CD14-positive monocyte (primary cell): Measurements from ENCODE around the gene ARFGAP3. TPM values are rescaled to one million over a fixed set of nuclear protein-coding genes. Genes with fewer than 3 reads are reported as not detected.

Experiments
- DNase-seq, 3 donors: peaks; one replicate each; pipeline ENCODE4 v3.0.0-alpha.2; 2011 to 2022
- H2AFZ ChIP-seq: 2 replicates; pipeline ENCODE4 v1.6.0; 2012; ENCODE audit warnings: mild to moderate bottlenecking, low read depth, low read length, inconsistent platforms; ENCODE audit not compliant: insufficient read depth, poor library complexity, severe bottlenecking
- H3K27ac ChIP-seq, 2 donors: 1 replicate in 1 of 2; 2 replicates in 1 of 2; pipeline ENCODE4 v1.5.1; 2012 to 2013; ENCODE audit warnings: low read length in 2 of 2, control low read depth in 1 of 2, inconsistent platforms in 1 of 2, low read depth in 1 of 2, mild to moderate bottlenecking in 1 of 2
- H3K27me3 ChIP-seq, 2 donors: one replicate each; pipeline versions ENCODE4 v1.6.0 to v1.6.1; 2011 to 2013; ENCODE audit warnings: low read length in 2 of 2; ENCODE audit not compliant: control insufficient read depth in 2 of 2, insufficient read depth in 2 of 2
- H3K36me3 ChIP-seq, 2 donors: replicated peaks in 1 of 2; 1 replicate in 1 of 2; 2 replicates in 1 of 2; pipeline versions ENCODE4 v1.5.1 to v1.6.1; 2012 to 2013; ENCODE audit warnings: low read length in 2 of 2, control low read depth in 1 of 2, inconsistent platforms in 1 of 2, mild to moderate bottlenecking in 1 of 2; ENCODE audit not compliant: insufficient read depth in 2 of 2, control insufficient read depth in 1 of 2
- H3K4me1 ChIP-seq, 2 donors: 1 replicate in 1 of 2; 2 replicates in 1 of 2; pipeline versions ENCODE4 v1.5.1 to v1.6.1; 2012 to 2013; ENCODE audit warnings: low read length in 2 of 2, control low read depth in 1 of 2, inconsistent platforms in 1 of 2, mild to moderate bottlenecking in 1 of 2, moderate library complexity in 1 of 2; ENCODE audit not compliant: insufficient read depth in 2 of 2, control insufficient read depth in 1 of 2
- H3K4me2 ChIP-seq: replicated peaks from 2 replicates; pipeline ENCODE3; 2012; ENCODE audit warnings: low read length, moderate library complexity, mild to moderate bottlenecking; ENCODE audit not compliant: poor library complexity, severe bottlenecking; ENCODE audit errors: extremely low read depth
- H3K4me3 ChIP-seq, 3 experiments: fragments of 200-600 bp in 1 of 3; sonication (generic) in 1 of 3; replicated peaks in 1 of 3; 1 replicate in 2 of 3; 2 replicates in 1 of 3; pipeline ENCODE4 v1.5.1; 2011 to 2013; ENCODE audit warnings: low read length in 3 of 3, mild to moderate bottlenecking in 3 of 3, control low read depth in 2 of 3, low read depth in 2 of 3, inconsistent platforms in 1 of 3, moderate library complexity in 1 of 3
- H3K79me2 ChIP-seq: 2 replicates; pipeline ENCODE4 v1.6.0; 2012; ENCODE audit warnings: mild to moderate bottlenecking, control low read depth, inconsistent platforms, low read length, moderate library complexity; ENCODE audit not compliant: insufficient read depth
- H3K9ac ChIP-seq: 2 replicates; pipeline ENCODE4 v1.6.0; 2017; ENCODE audit warnings: low read length, mild to moderate bottlenecking; ENCODE audit not compliant: insufficient read depth, poor library complexity, severe bottlenecking
- H3K9me3 ChIP-seq, 2 donors: replicated peaks in 1 of 2; 1 replicate in 1 of 2; 2 replicates in 1 of 2; pipeline versions ENCODE4 v1.5.1 to v1.6.1; 2012 to 2013; ENCODE audit warnings: low read length in 2 of 2, control low read depth in 1 of 2; ENCODE audit not compliant: control insufficient read depth in 1 of 2, insufficient read depth in 1 of 2
- H4K20me1 ChIP-seq: 2 replicates; pipeline ENCODE4 v1.6.0; 2012; ENCODE audit warnings: mild to moderate bottlenecking, low read length, control low read depth, moderate library complexity; ENCODE audit not compliant: insufficient read depth
- H3K27ac Mint-ChIP-seq, 7 donors: one replicate each; pipeline ENCODE4 v1.8.0; 2020; ENCODE audit warnings: mild to moderate bottlenecking in 7 of 7, mixed read lengths in 7 of 7, moderate library complexity in 6 of 7, inconsistent platforms in 2 of 7
- H3K27me3 Mint-ChIP-seq, 3 donors: one replicate each; pipeline ENCODE4 v1.8.0; 2021 to 2022; ENCODE audit warnings: low read depth in 3 of 3, mild to moderate bottlenecking in 3 of 3, mixed read lengths in 3 of 3, moderate library complexity in 3 of 3, inconsistent platforms in 1 of 3
- H3K36me3 Mint-ChIP-seq, 2 donors: one replicate each; pipeline ENCODE4 v1.8.0; 2020; ENCODE audit warnings: mixed read lengths in 2 of 2, inconsistent platforms in 1 of 2, mild to moderate bottlenecking in 1 of 2
- H3K4me1 Mint-ChIP-seq: one replicate; pipeline ENCODE4 v1.8.0; 2020; ENCODE audit warnings: mild to moderate bottlenecking, mixed read lengths
- H3K4me3 Mint-ChIP-seq, 2 donors: one replicate each; pipeline ENCODE4 v1.8.0; 2020; ENCODE audit warnings: mild to moderate bottlenecking in 2 of 2, mixed read lengths in 2 of 2, moderate library complexity in 1 of 2
- H3K9me3 Mint-ChIP-seq, 7 donors: one replicate each; pipeline ENCODE4 v1.8.0; 2020 to 2022; ENCODE audit warnings: mixed read lengths in 7 of 7, mild to moderate bottlenecking in 6 of 7, moderate library complexity in 6 of 7, inconsistent platforms in 2 of 7
- WGBS: methylation state at CpG from one replicate; pipeline ENCODE4 v1.1.5; 2013; ENCODE audit warnings: missing lambda C conversion rate; ENCODE audit not compliant: insufficient coverage; 5-methylcytosine and 5-hydroxymethylcytosine counted together
- intact Hi-C, 2 donors: fragments of 100-400 bp; cut with micrococcal nuclease; formaldehyde crosslinking; loops; one replicate each; pipeline versions ENCODE4 v1.15.0 to v1.15.1; 2023
- polyA plus RNA-seq, 3 donors: library from polyadenylated mRNA; depleted of rRNA in 1 of 3; unstranded in 2 of 3; stranded (reverse) in 1 of 3; fragments of 300-500 nt in 2 of 3; fragments of >200 nt in 1 of 3; fragmentation: Illumina TruSeq in 2 of 3; gene quantifications; 1 replicate in 2 of 3; 2 replicates in 1 of 3; pipeline ENCODE4 v1.2.3, GENCODE V29; 2012 to 2021
- TF ChIP-seq, protein P1 (sequence below): fragments of 200-600 bp; IDR thresholded peaks from one replicate; pipeline ENCODE4 v1.8.0; 2022; ENCODE audit warnings: antibody characterized with exemption, mild to moderate bottlenecking

Gene ARFGAP3
- polyA plus RNA-seq, 3 donors, result 22.3 to 38.7 (median 34.8) TPM

DNA sequence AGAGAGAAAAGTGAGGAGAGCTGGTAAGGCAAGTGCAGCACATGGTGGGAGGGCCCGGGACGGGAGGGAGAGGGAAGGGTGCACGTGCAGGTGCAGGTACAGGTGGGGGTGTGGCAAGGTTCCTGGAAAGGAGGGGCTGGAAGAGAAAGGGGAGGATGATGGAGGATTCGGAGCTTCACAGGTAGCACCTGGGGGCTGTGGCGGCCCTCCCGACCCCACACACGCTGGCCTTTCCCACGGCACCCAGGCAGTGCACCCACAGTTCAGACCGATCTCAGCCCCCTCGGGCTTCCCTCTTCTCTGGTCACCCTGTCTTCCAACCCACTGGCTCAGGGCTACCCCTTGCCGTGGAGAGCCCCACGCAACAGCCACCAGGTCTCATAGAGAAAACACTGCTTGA lies 69.1 kb downstream of the ARFGAP3 start:
- no peak overlapping the region for H3K4me3 Mint-ChIP-seq
- H3K9ac ChIP-seq, result no peak overlapping the region
- H3K27me3 ChIP-seq, result no peaks in the 10 kb centered on the region
- H3K4me3 ChIP-seq, result no peak overlapping the region
- H3K27ac ChIP-seq, result no peak overlapping the region
- H3K9me3 Mint-ChIP-seq, result no peaks in the 10 kb centered on the region
- no peaks in the 10 kb centered on the region for H3K4me1 ChIP-seq
- intact Hi-C loops, result loop anchor here in 1 of 2 donors (10.0 kb wide), 1 partner anchor 53 kb away; no protein-coding TSS in a partner anchor
- no peak overlapping the region for H2AFZ ChIP-seq
- WGBS, result 98% methylated on average over 11 of the region's 12 CpGs
- peaks cover 3 to 5% of the 10 kb centered on the region in 2 donors for H3K36me3 Mint-ChIP-seq
- TF ChIP-seq, protein P1, sequence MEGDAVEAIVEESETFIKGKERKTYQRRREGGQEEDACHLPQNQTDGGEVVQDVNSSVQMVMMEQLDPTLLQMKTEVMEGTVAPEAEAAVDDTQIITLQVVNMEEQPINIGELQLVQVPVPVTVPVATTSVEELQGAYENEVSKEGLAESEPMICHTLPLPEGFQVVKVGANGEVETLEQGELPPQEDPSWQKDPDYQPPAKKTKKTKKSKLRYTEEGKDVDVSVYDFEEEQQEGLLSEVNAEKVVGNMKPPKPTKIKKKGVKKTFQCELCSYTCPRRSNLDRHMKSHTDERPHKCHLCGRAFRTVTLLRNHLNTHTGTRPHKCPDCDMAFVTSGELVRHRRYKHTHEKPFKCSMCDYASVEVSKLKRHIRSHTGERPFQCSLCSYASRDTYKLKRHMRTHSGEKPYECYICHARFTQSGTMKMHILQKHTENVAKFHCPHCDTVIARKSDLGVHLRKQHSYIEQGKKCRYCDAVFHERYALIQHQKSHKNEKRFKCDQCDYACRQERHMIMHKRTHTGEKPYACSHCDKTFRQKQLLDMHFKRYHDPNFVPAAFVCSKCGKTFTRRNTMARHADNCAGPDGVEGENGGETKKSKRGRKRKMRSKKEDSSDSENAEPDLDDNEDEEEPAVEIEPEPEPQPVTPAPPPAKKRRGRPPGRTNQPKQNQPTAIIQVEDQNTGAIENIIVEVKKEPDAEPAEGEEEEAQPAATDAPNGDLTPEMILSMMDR, result no peak
- H3K4me2 ChIP-seq, result no peak overlapping the region
- H3K4me1 Mint-ChIP-seq, result no peaks in the 10 kb centered on the region
- no peaks in the 10 kb centered on the region for H3K36me3 ChIP-seq
- peaks cover 0 to 4% (median 2%) of the 10 kb centered on the region in 3 donors for H3K27me3 Mint-ChIP-seq
- no peak for DNase-seq
- peak overlapping the region in 1 of 7 donors; percentile 20 for H3K27ac Mint-ChIP-seq
- H3K9me3 ChIP-seq, result no peaks in the 10 kb centered on the region
- no peaks in the 10 kb centered on the region for H4K20me1 ChIP-seq
- H3K79me2 ChIP-seq, result no peaks in the 10 kb centered on the region

DNA sequence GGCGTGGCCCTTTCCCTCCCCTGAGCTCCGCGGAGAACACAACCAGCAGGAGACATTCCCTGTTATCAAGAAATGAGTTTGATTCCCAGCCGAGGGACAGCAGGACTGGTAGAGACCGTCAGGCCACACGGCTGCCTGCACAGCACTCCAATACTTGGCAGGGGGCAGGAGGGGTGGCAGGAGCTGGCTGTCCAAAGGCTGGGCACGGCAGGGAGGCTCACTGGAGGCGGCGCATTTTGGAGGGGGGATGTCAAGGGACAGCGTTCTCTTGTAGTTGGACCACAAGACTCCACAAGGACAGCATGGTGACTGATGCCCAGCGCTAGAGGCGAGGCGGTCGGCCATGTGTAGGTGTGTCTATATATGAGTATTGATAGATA lies 69.7 kb downstream of the ARFGAP3 start:
- Histone ChIP-seq H3K27ac (no peak overlapping the region), H3K9me3 (no peaks in the 10 kb centered on the region), H3K4me3 (no peak overlapping the region), H3K79me2 (no peaks in the 10 kb centered on the region), H3K36me3 (no peaks in the 10 kb centered on the region), H4K20me1 (no peaks in the 10 kb centered on the region), H3K9ac (no peak overlapping the region), H3K27me3 (no peaks in the 10 kb centered on the region), H3K4me2 (no peak overlapping the region), H2AFZ (no peak overlapping the region), H3K4me1 (no peaks in the 10 kb centered on the region)
- H3K4me3 Mint-ChIP-seq, result no peak overlapping the region
- TF ChIP-seq, protein P1, result no peak
- no peaks in the 10 kb centered on the region for H3K4me1 Mint-ChIP-seq
- no peaks in the 10 kb centered on the region for H3K36me3 Mint-ChIP-seq
- 98% methylated on average over 12 of the region's 14 CpGs for WGBS
- H3K27ac Mint-ChIP-seq, result peak overlapping the region in 1 of 7 donors; percentile 48
- H3K27me3 Mint-ChIP-seq, result peaks cover 0 to 4% (median 2%) of the 10 kb centered on the region in 3 donors
- no peak for DNase-seq
- intact Hi-C loops, result loop anchor here in 1 of 2 donors (10.0 kb wide), 1 partner anchor 53 kb away; no protein-coding TSS in a partner anchor
- no peaks in the 10 kb centered on the region for H3K9me3 Mint-ChIP-seq
